ENCODE data around the gene SSRP1. TPM values are rescaled to one million over a fixed set of nuclear protein-coding genes. Genes with fewer than 3 reads are reported as not detected.
A peak's percentile ranks its signal among the peaks of the same experiment; 100 is the strongest.
"Not testable (repeated sequence)": the region's sequence is repeated elsewhere in the genome, so short reads cannot be mapped to it uniquely, and the experiment has no call there.

SSRP1 gene
- total RNA-seq, 1 donor from 2014 or later, result 186 TPM

GRCh38 chr11:57361926-57362325 lies 26.2 kb upstream of the SSRP1 start:
- Histone ChIP-seq H3K4me3 (no peak overlapping the region), H3K9me3 (ENCODE audit: low read depth) (no peaks in the 10 kb centered on the region), H3K79me2 (ENCODE audit: low read depth) (no peaks in the 10 kb centered on the region), H3K4me2 (no peak overlapping the region), H3K4me1 (peaks cover 37% of the 10 kb centered on the region), H2AFZ (replicated peaks) (no peak overlapping the region), H3F3A (ENCODE audit: low read depth) (peaks cover 10% of the 10 kb centered on the region), H3K9ac (no peak overlapping the region), H3K36me3 (no peaks in the 10 kb centered on the region), H4K20me1 (ENCODE audit: low read depth) (no peaks in the 10 kb centered on the region), H3K27me3 (no peaks in the 10 kb centered on the region), H3K27ac (no peak overlapping the region)
- Mint-ChIP-seq H3K27ac (no peak overlapping the region), H3K36me3 (no peaks in the 10 kb centered on the region), H3K9me3 (peaks cover 7% of the 10 kb centered on the region), H3K4me1 (peaks cover 36% of the 10 kb centered on the region), H3K27me3 (ENCODE audit: insufficient read depth, low read depth) (peaks cover 17% of the 10 kb centered on the region), H3K4me3 (no peak overlapping the region)
- no peak for TF ChIP-seq EZH2 (IDR thresholded peaks at IDR 0.05)
- no peak for DNase-seq (ENCODE audit: low spot score)

GRCh38 chr11:57361420-57361819 lies 25.7 kb upstream of the SSRP1 start:
- H3K27me3 ChIP-seq; H3F3A ChIP-seq (ENCODE audit: low read depth); H3K4me2 ChIP-seq; DNase-seq (ENCODE audit: low spot score); H3K79me2 ChIP-seq (ENCODE audit: low read depth); H3K9me3 ChIP-seq (ENCODE audit: low read depth); H3K4me3 ChIP-seq; H3K36me3 ChIP-seq; H3K9ac ChIP-seq; H3K27ac Mint-ChIP-seq; H4K20me1 ChIP-seq (ENCODE audit: low read depth); H3K27ac ChIP-seq; H2AFZ ChIP-seq (replicated peaks); H3K36me3 Mint-ChIP-seq; H3K9me3 Mint-ChIP-seq: not testable (repeated sequence)
- H3K4me3 Mint-ChIP-seq, result peak overlapping the region; percentile 66
- H3K27me3 Mint-ChIP-seq (ENCODE audit: insufficient read depth, low read depth), result peaks cover 15% of the 10 kb centered on the region
- peaks cover 31% of the 10 kb centered on the region for H3K4me1 Mint-ChIP-seq
- H3K4me1 ChIP-seq, result peaks cover 32% of the 10 kb centered on the region

GRCh38 chr11:57360991-57361390 lies 25.3 kb upstream of the SSRP1 start:
- H3K4me2 ChIP-seq, result no peak overlapping the region
- H3F3A ChIP-seq (ENCODE audit: low read depth), result peaks cover 8% of the 10 kb centered on the region
- no peak overlapping the region for H3K9ac ChIP-seq
- no peak overlapping the region for H3K4me3 ChIP-seq
- Mint-ChIP-seq H3K27me3 (ENCODE audit: insufficient read depth, low read depth) (peaks cover 15% of the 10 kb centered on the region), H3K4me1 (peaks cover 28% of the 10 kb centered on the region), H3K4me3 (peak overlapping the region; percentile 72), H3K36me3 (no peaks in the 10 kb centered on the region), H3K27ac (no peak overlapping the region), H3K9me3 (peaks cover 7% of the 10 kb centered on the region)
- H3K27me3 ChIP-seq, result no peaks in the 10 kb centered on the region
- H3K4me1 ChIP-seq, result peaks cover 27% of the 10 kb centered on the region
- no peaks in the 10 kb centered on the region for H3K36me3 ChIP-seq
- H3K27ac ChIP-seq, result no peak overlapping the region
- H2AFZ ChIP-seq (replicated peaks), result no peak overlapping the region
- no peaks in the 10 kb centered on the region for H4K20me1 ChIP-seq (ENCODE audit: low read depth)
- no peaks in the 10 kb centered on the region for H3K79me2 ChIP-seq (ENCODE audit: low read depth)
- H3K9me3 ChIP-seq (ENCODE audit: low read depth), result no peaks in the 10 kb centered on the region
- no peak for DNase-seq (ENCODE audit: low spot score)
- TF ChIP-seq EZH2phosphoT487 (IDR thresholded peaks at IDR 0.05), result no peak
- no peak for TF ChIP-seq CTCF (IDR thresholded peaks at IDR 0.05)
- no peak for TF ChIP-seq EZH2 (IDR thresholded peaks at IDR 0.05)

GRCh38 chr11:57359896-57360690 lies 24.4 kb upstream of the SSRP1 start:
- no peaks in the 10 kb centered on the region for H3K36me3 Mint-ChIP-seq
- H3K9me3 Mint-ChIP-seq, result peaks cover 7% of the 10 kb centered on the region
- Histone ChIP-seq H3K9ac (no peak overlapping the region), H3K4me1 (peaks cover 18% of the 10 kb centered on the region), H3K4me2 (no peak overlapping the region), H3K9me3 (ENCODE audit: low read depth) (no peaks in the 10 kb centered on the region), H3K36me3 (no peaks in the 10 kb centered on the region), H3K27me3 (no peaks in the 10 kb centered on the region), H3F3A (ENCODE audit: low read depth) (no peaks in the 10 kb centered on the region), H3K27ac (no peak overlapping the region), H4K20me1 (ENCODE audit: low read depth) (no peaks in the 10 kb centered on the region), H3K4me3 (no peak overlapping the region), H3K79me2 (ENCODE audit: low read depth) (no peaks in the 10 kb centered on the region), H2AFZ (replicated peaks) (no peak overlapping the region)
- no peak for TF ChIP-seq CTCF (IDR thresholded peaks at IDR 0.05)
- no peak for TF ChIP-seq EZH2 (IDR thresholded peaks at IDR 0.05)
- no peak for TF ChIP-seq EZH2phosphoT487 (IDR thresholded peaks at IDR 0.05)
- no peak overlapping the region for H3K4me3 Mint-ChIP-seq
- DNase-seq (ENCODE audit: low spot score), result no peak
- peaks cover 15% of the 10 kb centered on the region for H3K27me3 Mint-ChIP-seq (ENCODE audit: insufficient read depth, low read depth)
- H3K4me1 Mint-ChIP-seq, result peaks cover 21% of the 10 kb centered on the region
- H3K27ac Mint-ChIP-seq, result no peak overlapping the region
